Endothelial cell of coronary artery (primary cell): ENCODE results near the gene MRPL2. TPM values are rescaled to one million over a fixed set of nuclear protein-coding genes. Genes with fewer than 3 reads are reported as not detected.

ENCODE experiments used
- total RNA-seq: library from RNA; depleted of rRNA; stranded (reverse); fragments of >200 nt; gene quantifications from 2 replicates; pipeline ENCODE4 v1.2.3, GENCODE V29; 2014

MRPL2 gene
- total RNA-seq = 18.5 and 21.6 TPM in 2 replicates

DNA sequence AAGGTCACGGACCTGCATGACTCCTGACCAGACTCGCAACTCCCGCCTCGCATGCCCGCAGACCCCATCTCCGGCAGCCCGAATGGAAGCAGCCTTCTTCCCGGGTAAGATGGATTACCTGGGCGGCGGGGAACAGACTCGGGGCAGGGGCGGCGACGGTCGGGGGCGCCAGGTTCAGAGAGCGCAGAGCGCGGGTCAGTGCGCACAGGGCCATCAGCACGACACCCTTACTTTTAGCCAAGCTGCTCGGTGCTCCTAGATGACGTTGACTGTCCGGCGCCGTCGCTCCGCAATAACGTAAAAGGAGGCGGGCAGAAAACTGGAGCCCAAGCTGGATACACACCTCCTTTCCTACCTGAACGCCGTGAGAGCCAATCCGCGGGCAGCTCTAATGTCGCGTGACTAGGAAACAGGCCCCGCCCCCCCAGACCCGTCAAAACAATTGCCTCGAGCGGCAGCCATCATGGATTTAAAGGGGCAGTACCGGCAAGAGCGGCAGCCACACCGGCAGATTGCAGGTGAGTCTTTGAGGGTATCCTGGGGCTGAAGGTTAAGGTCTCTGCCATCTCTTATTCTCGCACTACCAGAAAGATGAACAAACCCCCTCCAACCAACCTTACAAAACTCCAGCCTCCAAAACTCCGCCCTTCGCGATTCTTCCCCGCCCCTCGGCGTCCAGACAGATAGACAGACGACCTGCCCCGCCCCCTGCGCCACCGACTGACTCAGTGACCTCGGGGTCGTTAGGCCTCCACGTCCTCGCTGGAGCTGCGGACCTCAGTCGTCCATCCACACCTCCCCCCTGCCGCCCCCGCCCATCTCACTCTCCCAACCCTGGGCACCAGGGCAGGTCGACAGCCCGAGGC, at the start of gene MRPL2, which contains the start of gene KLC4:
MRPL2 (minus strand) TSS at position 267 of the 866 bp plus-strand sequence; CDS start at position 214, 53 bp downstream.
KLC4 (plus strand) TSS at position 464 of the 866 bp plus-strand sequence. CDS start 1,705 bp downstream, outside the sequence.

GRCh38 chr6:43075670-43076463, 16.6 kb upstream of the MRPL2 start, which contains the start of gene PTK7:
PTK7 (plus strand) TSS chr6:43076314; CDS start chr6:43076489, 175 bp downstream.

GRCh38 chr6:43053545-43054205, 5.6 kb downstream of the MRPL2 start, which contains the start of gene CUL7:
CUL7 (minus strand) TSS chr6:43053851; CDS start chr6:43052788, 1,063 bp downstream.

GRCh38 chr6:43021270-43022047, 37.8 kb downstream of the MRPL2 start, which contains the start of gene RRP36:
RRP36 (plus strand) TSS chr6:43021623; CDS start chr6:43021655, 32 bp downstream.

DNA sequence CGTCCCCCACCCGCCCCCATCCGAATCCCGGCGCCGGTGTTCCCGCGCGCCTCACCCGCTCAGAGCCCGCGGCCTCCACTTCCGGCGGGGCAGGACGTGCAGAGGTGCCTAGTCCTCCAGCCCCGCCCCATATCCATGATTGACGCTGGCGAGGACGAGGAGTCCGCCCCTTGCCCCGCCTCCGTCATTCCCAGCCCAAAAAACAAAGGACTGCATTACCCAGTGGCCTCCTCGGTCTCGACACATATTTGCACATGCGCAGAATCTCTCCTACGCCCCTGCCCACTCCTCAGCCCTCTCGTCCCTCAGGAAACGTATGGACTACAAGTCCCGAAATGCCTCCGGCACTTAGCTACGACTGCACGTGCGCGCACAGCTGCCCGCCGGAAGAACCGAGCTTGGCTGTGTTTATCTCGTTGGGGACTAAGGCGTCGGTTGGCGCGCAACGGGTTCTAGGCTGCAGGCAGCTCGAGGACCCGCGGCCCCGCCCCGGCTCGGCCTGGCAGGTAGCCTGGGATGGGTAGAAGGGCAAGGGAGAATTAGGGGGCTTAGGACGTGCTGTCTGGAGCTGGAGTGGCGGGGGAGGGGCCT, 45.3 kb downstream of the MRPL2 start, which contains the start of the genes KLHDC3 and MEA1:
KLHDC3 (plus strand) TSS at position 407 of the 591 bp plus-strand sequence. CDS start 2,944 bp downstream, outside the sequence.
MEA1 (minus strand) TSS at position 104 of the 591 bp plus-strand sequence. CDS start 133 bp downstream, outside the sequence.

Other genes starting within 250 kb of the MRPL2 start
- gene RPL7L1, start 179.8 kb downstream of the MRPL2 start, total RNA-seq = 96.0 and 109 TPM in 2 replicates
- not detected in 2 replicates for gene PTCRA, start 143.4 kb downstream of the MRPL2 start, total RNA-seq
- gene CNPY3, start 130.0 kb downstream of the MRPL2 start, total RNA-seq = 20.7 and 35.7 TPM in 2 replicates
- 0.09 TPM in 1 of 2 replicates, not detected in the other for gene GNMT, start 98.7 kb downstream of the MRPL2 start, total RNA-seq
- 27.7 and 48.2 TPM in 2 replicates for gene PEX6, start 80.3 kb downstream of the MRPL2 start, total RNA-seq
- gene PPP2R5D, start 74.9 kb downstream of the MRPL2 start, total RNA-seq = 35.8 and 38.1 TPM in 2 replicates
- gene MEA1, start 45.5 kb downstream of the MRPL2 start, total RNA-seq = 50.9 and 54.4 TPM in 2 replicates
- gene KLHDC3, start 45.2 kb downstream of the MRPL2 start, total RNA-seq = 83.8 and 110 TPM in 2 replicates
- 77.2 and 100.0 TPM in 2 replicates for gene RRP36, start 37.8 kb downstream of the MRPL2 start, total RNA-seq
- gene CUL7, start 5.6 kb downstream of the MRPL2 start, total RNA-seq = 21.1 and 34.3 TPM in 2 replicates
- 13.4 and 17.2 TPM in 2 replicates for gene KLC4, start 197 bp upstream of the MRPL2 start, total RNA-seq
- 15.3 and 24.6 TPM in 2 replicates for gene PTK7, start 16.9 kb upstream of the MRPL2 start, total RNA-seq
- gene SRF, start 111.8 kb upstream of the MRPL2 start, total RNA-seq = 15.7 and 17.7 TPM in 2 replicates
- 19.7 and 30.1 TPM in 2 replicates for gene CUL9, start 122.8 kb upstream of the MRPL2 start, total RNA-seq
- gene DNPH1, start 170.0 kb upstream of the MRPL2 start, total RNA-seq = 32.0 and 54.7 TPM in 2 replicates
- gene TTBK1, start 184.0 kb upstream of the MRPL2 start, total RNA-seq = under 0.01 and 0.09 TPM in 2 replicates
- gene SLC22A7, start 238.8 kb upstream of the MRPL2 start, total RNA-seq = not detected in 2 replicates
- gene CRIP3, start 249.4 kb upstream of the MRPL2 start, total RNA-seq = not detected in 2 replicates